Left lung (tissue), 10 donors: ENCODE data around the gene ACTR3C. TPM values are rescaled to one million over a fixed set of nuclear protein-coding genes. Genes with fewer than 3 reads are reported as not detected.
"Not testable (repeated sequence)": the region's sequence is repeated elsewhere in the genome, so short reads cannot be mapped to it uniquely, and the experiment has no call there.

Source experiments
- ATAC-seq: fragments of 200-7000 bp; cut with Tn5 transposase; one replicate; pipeline ENCODE4 v1.9.1; 2020; ENCODE audit warnings: moderate library complexity
- DNase-seq, 4 donors: peaks; one replicate each; pipeline ENCODE4 v3.0.0-alpha.2; 2013 to 2020
- H3K27ac ChIP-seq, 2 donors: fragments of 200-600 bp; sonication (generic) in 1 of 2; one replicate each; pipeline versions ENCODE4 v1.5.0 to v1.8.0; 2020 to 2021
- H3K27me3 ChIP-seq, 2 donors: fragments of 200-600 bp; sonication (generic) in 1 of 2; one replicate each; pipeline versions ENCODE4 v1.5.0 to v1.8.0; 2020 to 2021
- H3K36me3 ChIP-seq, 2 donors: fragments of 200-600 bp; sonication (generic) in 1 of 2; one replicate each; pipeline versions ENCODE4 v1.5.0 to v1.8.0; 2020 to 2021
- H3K4me1 ChIP-seq, 2 donors: fragments of 200-600 bp; one replicate each; pipeline ENCODE4 v1.8.0; 2021
- H3K4me3 ChIP-seq, 2 donors: fragments of 200-600 bp; sonication (generic) in 1 of 2; one replicate each; pipeline versions ENCODE4 v1.5.0 to v1.8.0; 2020 to 2021; ENCODE audit warnings: mild to moderate bottlenecking in 1 of 2
- H3K9me3 ChIP-seq, 2 donors: fragments of 200-600 bp; sonication (generic) in 1 of 2; one replicate each; pipeline versions ENCODE4 v1.5.0 to v1.8.0; 2020 to 2021
- intact Hi-C, 2 donors: fragments of 100-400 bp; cut with DNase I; formaldehyde crosslinking; loops; one replicate each; pipeline versions ENCODE4 v1.11.2 to v1.14.2; 2022
- polyA plus RNA-seq, 6 donors: library from polyadenylated mRNA; unstranded; fragments of 120-200 nt; gene quantifications; one replicate each; pipeline ENCODE4 v1.2.1, GENCODE V29; 2013; ENCODE audit not compliant: insufficient read length in 6 of 6
- total RNA-seq, 2 donors: library from RNA; stranded (reverse); fragmentation: NEBNext Ultra II Directional; extraction: Animal tissue kit (Norgen Biotek cat#: 25700); gene quantifications; one replicate each; pipeline ENCODE4 v1.2.1, GENCODE V29; 2021
- TF ChIP-seq, protein P1 (sequence below), 2 donors: fragments of 200-600 bp; sonication (generic) in 1 of 2; IDR thresholded peaks; one replicate each; pipeline versions ENCODE4 v1.5.0 to v1.8.0; 2021; ENCODE audit warnings: antibody characterized with exemption in 2 of 2
- donor health status: DM: no; HTN: yes; CAD: no.
- donor health status: DM: no; HTN: no; CAD: no.

ACTR3C gene
- total and polyA plus RNA-seq, 8 donors, result 3.4 to 25.1 (median 6.1) TPM

- H3K4me3 ChIP-seq, H3K27me3 ChIP-seq, H3K36me3 ChIP-seq, H3K4me1 ChIP-seq, H3K9me3 ChIP-seq, H3K27ac ChIP-seq, DNase-seq, intact Hi-C loops: not testable (repeated sequence)
- peak; percentile 94 for ATAC-seq
- TF ChIP-seq, protein P1, sequence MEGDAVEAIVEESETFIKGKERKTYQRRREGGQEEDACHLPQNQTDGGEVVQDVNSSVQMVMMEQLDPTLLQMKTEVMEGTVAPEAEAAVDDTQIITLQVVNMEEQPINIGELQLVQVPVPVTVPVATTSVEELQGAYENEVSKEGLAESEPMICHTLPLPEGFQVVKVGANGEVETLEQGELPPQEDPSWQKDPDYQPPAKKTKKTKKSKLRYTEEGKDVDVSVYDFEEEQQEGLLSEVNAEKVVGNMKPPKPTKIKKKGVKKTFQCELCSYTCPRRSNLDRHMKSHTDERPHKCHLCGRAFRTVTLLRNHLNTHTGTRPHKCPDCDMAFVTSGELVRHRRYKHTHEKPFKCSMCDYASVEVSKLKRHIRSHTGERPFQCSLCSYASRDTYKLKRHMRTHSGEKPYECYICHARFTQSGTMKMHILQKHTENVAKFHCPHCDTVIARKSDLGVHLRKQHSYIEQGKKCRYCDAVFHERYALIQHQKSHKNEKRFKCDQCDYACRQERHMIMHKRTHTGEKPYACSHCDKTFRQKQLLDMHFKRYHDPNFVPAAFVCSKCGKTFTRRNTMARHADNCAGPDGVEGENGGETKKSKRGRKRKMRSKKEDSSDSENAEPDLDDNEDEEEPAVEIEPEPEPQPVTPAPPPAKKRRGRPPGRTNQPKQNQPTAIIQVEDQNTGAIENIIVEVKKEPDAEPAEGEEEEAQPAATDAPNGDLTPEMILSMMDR (IDR thresholded peaks at IDR 0.05), result peak; percentile 78 to 80
These were observed 47.1 kb downstream of the ACTR3C start for GRCh38 chr7:150276132-150276695.

GRCh38 chr7:150271898-150272297 lies 51.4 kb downstream of the ACTR3C start:
- H3K9me3 ChIP-seq, H3K4me1 ChIP-seq, ATAC-seq, H3K36me3 ChIP-seq, H3K27me3 ChIP-seq, H3K4me3 ChIP-seq, DNase-seq, intact Hi-C loops, H3K27ac ChIP-seq: not testable (repeated sequence)

DNA sequence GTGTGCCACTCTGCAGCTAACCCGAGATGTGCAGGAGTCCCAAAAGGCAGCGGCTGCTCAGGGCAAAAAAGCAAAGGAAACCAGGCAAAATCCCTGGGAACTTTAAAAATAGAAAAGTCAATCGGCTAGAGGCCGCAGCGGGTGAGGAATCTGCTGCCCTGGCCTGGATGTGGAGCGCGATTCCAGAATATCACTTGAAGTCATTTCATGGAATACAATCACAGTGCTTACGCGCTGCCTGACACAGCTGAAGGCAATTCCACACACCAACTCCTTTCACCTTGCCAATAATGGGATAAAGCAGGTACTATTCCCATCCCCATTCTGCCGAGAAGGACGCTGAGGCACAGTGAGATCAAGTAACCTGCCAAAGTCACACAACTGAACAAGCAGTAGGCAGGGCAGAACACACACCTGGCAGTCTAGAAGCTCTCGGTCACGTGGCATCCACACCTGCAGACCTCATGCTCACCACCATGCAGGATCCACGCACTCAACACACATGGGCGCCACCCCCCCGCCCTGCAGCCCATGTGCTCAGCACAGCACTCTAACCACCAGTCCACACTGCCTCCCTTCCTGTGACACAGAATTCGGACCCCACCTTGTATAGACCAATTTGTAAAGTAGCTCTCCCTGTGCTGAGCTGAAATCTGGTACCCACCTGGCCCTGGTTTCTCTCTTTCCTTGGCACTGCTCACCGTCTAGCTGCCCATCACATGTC lies 53.1 kb downstream of the ACTR3C start:
- H3K9me3 ChIP-seq, H3K27ac ChIP-seq, ATAC-seq, intact Hi-C loops, H3K4me1 ChIP-seq, H3K27me3 ChIP-seq, DNase-seq, H3K4me3 ChIP-seq, H3K36me3 ChIP-seq: not testable (repeated sequence)

- H3K9me3 ChIP-seq, H3K27me3 ChIP-seq, H3K36me3 ChIP-seq, H3K4me3 ChIP-seq, H3K4me1 ChIP-seq, DNase-seq, H3K27ac ChIP-seq, intact Hi-C loops, ATAC-seq: not testable (repeated sequence)
These were observed 54.5 kb downstream of the ACTR3C start for GRCh38 chr7:150268798-150269197.

- H3K9me3 ChIP-seq, intact Hi-C loops, H3K27me3 ChIP-seq, H3K27ac ChIP-seq, H3K4me3 ChIP-seq, H3K4me1 ChIP-seq, ATAC-seq, H3K36me3 ChIP-seq, DNase-seq: not testable (repeated sequence)
These were observed 55.1 kb downstream of the ACTR3C start for GRCh38 chr7:150268287-150268686.

GRCh38 chr7:150266953-150267665 lies 56.2 kb downstream of the ACTR3C start:
- H3K4me3 ChIP-seq, H3K9me3 ChIP-seq, H3K27me3 ChIP-seq, H3K4me1 ChIP-seq, H3K27ac ChIP-seq, H3K36me3 ChIP-seq, ATAC-seq, intact Hi-C loops, DNase-seq: not testable (repeated sequence)

DNA sequence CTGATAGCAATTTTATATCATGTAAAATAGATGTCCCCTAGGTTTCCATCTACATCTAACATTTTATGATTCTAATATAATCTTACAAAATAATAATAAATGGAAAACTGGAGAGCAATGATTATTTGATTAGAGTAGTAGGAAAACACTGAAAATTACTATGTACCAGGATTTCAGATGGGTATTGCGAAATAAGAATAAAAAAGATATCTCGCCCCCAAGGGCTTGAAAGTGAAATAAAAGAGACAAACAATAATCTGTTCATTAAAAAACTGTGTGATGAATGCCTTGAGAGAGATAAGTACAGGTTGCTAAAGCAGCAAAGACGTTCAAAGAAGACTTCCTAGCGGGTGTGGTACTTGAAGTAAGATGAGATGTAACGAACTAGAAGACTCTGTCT lies 60.7 kb downstream of the ACTR3C start:
- ATAC-seq, H3K27me3 ChIP-seq, H3K36me3 ChIP-seq, H3K4me1 ChIP-seq, H3K27ac ChIP-seq, H3K9me3 ChIP-seq, DNase-seq, intact Hi-C loops, H3K4me3 ChIP-seq: not testable (repeated sequence)

DNA sequence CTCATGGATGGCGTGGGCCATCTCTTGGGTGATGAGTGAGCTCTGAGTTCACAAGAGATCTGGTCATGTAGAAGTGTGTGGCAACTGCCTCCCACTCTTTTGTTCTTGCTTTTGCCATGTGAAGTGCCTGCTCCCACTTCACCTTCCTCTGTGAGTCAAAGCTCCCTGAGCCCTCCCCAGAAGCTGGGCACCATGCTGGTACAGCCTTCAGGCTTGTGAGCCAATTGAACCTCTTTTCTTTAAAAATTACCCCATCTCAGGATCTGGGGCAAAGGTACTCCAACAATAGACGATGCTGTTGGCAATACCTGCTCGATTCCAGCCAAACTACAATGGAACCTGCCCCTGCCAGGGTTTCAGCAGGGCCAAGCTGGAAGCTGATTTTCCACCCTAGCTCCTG lies 75.6 kb downstream of the ACTR3C start:
- H3K27me3 ChIP-seq, H3K4me3 ChIP-seq, DNase-seq, intact Hi-C loops, H3K9me3 ChIP-seq, H3K27ac ChIP-seq, H3K36me3 ChIP-seq, H3K4me1 ChIP-seq, ATAC-seq: not testable (repeated sequence)

GRCh38 chr7:150245208-150245607 lies 78.1 kb downstream of the ACTR3C start:
- ATAC-seq, H3K27me3 ChIP-seq, H3K4me3 ChIP-seq, DNase-seq, H3K27ac ChIP-seq, H3K36me3 ChIP-seq, H3K4me1 ChIP-seq, intact Hi-C loops, H3K9me3 ChIP-seq: not testable (repeated sequence)

- H3K4me3 ChIP-seq, intact Hi-C loops, H3K36me3 ChIP-seq, H3K4me1 ChIP-seq, H3K27ac ChIP-seq, DNase-seq, H3K27me3 ChIP-seq, H3K9me3 ChIP-seq, ATAC-seq: not testable (repeated sequence)
These were observed 80.4 kb downstream of the ACTR3C start for GRCh38 chr7:150242935-150243334.

DNA sequence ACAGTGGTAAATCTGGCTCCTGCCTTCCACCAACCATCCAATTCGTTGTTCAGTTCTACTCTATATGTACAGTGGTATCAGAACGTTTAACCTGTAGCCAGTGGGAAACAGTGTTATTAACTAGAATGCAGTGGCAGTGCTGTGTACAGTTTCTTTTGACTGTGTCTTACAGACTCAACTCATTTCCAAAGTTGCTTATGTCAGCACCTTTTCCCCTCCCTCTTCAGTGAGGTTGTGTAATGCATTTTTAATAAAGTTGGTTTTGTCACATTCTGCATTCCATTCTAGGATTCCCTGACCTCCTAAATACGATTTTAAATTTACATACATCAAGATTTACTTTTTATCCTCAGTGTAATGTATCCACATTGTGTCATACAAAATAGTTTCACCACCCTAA lies 97.9 kb downstream of the ACTR3C start:
- intact Hi-C loops, H3K4me1 ChIP-seq, H3K36me3 ChIP-seq: not testable (repeated sequence)

More for the DNA sequence above, 97.9 kb downstream of the ACTR3C start:
- not testable (repeated sequence) for H3K27ac ChIP-seq, H3K4me3 ChIP-seq, DNase-seq, H3K9me3 ChIP-seq, ATAC-seq
- peaks cover 0 to 19% of the 10 kb centered on the region in 2 donors for H3K27me3 ChIP-seq
